Dedifferentiated amniotic fluid mesenchymal stem cell (primary cell): ENCODE results near the gene MYO18B.

Experiments used
- DNase-seq: peaks from one replicate; pipeline ENCODE4 v3.0.0-alpha.2; 2016; ENCODE audit errors: extremely low spot score

MYO18B gene

DNA sequence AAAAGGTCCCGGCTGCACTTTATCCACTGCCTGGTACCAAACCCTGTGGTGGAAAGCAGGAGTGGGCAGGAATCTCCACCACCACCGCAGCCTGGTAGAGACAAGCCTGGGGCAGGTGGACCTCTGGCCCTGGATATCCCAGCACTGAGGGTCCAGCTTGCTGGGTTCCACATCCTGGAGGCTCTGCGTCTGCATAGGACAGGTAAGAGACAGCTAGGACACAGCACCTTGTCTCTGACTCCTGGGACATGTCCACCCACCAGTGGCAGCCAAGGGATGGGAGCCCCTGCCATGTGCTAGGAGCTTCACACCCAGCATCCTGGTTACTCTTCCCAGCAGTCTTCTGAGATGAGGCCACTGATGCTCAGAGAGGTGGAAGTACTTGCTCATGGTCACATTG lies 105.5 kb downstream of the MYO18B start:
- DNase-seq = no peak

GRCh38 chr22:25848954-25849353 lies 107.0 kb downstream of the MYO18B start:
- DNase-seq = no peak

- DNase-seq = no peak
These were observed 107.5 kb downstream of the MYO18B start for GRCh38 chr22:25849522-25849921.

GRCh38 chr22:25852223-25852622 lies 110.2 kb downstream of the MYO18B start:
- DNase-seq = no peak

GRCh38 chr22:25853078-25853477 lies 111.1 kb downstream of the MYO18B start:
- DNase-seq = no peak

- DNase-seq = no peak
These were observed 111.7 kb downstream of the MYO18B start for GRCh38 chr22:25853501-25854284.

DNA sequence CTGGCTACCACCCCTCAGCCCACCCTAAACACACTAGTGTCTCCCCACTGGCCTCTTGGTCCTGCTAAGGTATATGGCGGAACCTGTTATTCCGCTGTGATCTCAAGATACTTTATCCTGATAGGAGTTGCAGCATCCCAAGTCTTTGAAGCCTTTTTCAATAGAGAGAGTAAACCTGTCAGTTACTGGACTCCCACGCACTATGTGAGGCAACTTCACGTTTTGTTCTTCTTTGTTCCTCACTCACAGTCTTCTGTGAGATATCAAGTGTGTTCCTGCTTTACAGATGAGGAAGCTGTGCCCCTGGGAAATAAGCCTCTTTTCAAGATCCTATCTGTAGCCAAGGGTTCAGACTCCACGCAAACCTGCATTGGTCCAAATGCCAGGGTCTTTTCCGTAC lies 127.8 kb downstream of the MYO18B start:
- DNase-seq = no peak

DNA sequence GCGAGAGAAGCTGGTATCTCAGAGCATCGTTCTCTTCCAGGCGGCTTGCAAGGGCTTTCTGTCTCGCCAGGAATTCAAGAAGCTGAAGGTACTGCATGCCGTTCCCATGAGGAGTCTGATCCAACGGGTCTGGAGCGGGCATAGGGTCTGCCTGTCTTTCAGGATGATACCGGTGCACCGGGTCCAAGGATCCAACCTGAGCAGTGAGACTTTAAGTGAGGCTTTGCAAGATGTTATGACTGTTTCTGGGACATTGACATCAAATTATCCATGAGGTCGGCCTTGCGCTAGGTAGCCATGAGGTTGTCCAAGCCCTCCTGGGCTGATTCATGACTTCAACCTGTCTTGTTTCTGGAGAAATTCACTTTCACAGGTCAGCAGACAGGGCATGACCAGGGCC lies 132.3 kb downstream of the MYO18B start:
- no peak for DNase-seq

DNA sequence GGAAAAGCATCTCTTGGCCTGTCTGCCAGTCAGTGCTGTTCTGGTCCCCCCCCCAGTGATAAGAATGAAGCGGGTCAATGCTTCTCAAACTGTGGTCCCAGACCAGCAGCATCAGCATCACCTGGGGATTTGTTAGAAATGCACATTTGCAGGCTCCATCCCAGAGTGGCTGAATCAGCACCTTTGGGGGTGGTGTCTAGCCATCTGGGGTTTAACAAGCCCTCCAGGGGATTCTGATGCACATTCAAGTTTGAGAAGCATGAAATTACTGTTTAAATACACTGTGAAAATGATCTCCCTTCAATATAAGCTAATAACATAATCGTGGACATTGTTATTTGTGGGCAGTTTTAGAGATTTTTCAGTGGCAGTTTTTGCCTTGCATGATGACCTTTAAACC lies 133.5 kb downstream of the MYO18B start:
- no peak for DNase-seq

- no peak for DNase-seq
These were observed 134.9 kb downstream of the MYO18B start for GRCh38 chr22:25876871-25877270.

GRCh38 chr22:25878933-25879332 lies 136.9 kb downstream of the MYO18B start:
- no peak for DNase-seq

GRCh38 chr22:25880524-25880923 lies 138.5 kb downstream of the MYO18B start:
- no peak for DNase-seq

DNA sequence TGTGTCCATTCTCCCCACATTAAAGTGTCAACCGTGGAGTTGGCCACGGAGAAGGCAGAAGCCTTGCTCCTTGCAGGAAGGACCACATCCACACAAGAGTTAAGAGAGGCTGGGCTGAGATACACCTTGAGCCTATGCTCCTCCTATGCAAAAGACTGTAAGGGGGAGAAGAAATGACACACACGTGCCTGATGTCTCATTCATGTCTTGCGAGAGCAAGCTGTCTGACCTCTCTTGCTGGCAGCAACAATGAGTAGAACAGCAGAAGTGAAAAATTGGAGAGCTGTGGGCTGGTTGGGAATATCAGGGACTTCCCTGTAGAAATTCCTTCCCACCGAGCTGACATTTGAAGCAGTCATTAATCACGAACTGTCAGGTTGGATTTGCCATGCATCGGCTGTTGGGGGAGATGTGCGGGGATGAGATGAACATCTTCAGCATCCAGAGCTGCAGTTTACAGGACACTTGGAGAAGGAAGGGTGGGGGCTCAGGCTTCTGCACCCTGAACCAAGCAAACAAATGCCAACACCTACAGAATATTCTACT lies 139.3 kb downstream of the MYO18B start:
- no peak for DNase-seq

DNA sequence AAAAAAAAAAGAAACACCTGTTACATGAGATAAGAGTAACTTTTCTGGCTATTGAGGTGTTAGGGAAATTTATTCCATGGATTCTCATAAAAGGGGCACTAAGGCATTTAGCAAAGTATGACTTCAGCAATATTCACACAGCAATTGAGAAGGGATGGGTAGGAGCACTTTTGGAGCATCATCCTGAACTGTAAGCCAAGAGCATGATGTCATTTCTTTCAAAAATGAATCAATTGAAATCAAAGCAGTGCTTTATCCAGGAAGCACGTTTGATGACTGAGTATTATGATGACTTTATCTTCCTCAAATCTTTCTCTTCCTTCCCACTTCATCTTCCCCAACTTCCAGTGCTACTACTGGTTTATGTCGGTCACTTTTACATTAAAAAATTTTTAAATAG lies 140.4 kb downstream of the MYO18B start:
- DNase-seq = no peak

DNA sequence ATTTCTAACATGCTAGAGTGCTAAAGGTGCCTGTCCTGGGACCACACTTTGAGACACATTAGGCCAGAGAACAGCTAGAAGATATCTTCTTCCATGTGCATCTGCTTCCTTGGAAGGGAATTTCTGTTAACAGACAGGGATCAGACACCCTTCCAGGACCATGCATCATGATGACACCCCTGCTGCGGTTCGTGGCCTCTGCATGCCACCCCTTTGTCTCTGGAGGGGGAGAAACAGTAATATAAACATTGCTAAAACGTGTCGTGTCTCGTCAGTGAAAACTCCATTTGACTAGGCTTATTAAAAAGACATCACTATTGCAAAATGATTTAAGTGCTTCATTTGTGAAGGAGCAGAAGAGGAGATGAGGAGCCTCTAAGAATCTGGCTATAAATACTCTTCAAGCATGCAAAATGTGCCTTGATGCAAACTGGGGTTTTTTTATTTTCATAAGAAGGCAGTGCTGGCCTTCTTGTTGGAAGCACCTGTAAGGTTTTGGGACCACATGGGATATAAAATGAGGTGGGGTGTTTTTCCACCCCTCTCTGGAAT lies 141.6 kb downstream of the MYO18B start:
- no peak for DNase-seq

DNA sequence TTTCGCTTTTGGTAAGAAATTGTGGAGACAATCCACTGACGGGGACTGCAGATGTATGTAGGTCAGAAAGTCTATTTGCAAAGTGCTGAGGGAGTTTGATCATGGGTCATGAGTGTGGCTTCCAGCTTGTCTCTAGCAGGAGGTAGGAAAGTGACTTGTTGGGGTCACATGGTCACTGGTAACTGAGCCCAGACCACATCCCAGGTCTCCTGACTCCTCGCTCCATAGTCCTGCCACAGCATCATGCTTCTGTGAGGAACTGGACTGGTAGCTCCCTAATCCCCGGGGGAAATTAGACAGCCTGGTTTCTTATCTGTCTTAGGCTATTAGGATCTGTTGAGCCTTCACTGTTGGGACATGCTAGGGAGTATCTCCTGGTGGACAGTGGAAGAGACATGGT lies 142.1 kb downstream of the MYO18B start:
- no peak for DNase-seq

GRCh38 chr22:25888399-25889054 lies 146.5 kb downstream of the MYO18B start:
- DNase-seq = no peak

GRCh38 chr22:25890651-25891050 lies 148.7 kb downstream of the MYO18B start:
- DNase-seq = no peak

DNA sequence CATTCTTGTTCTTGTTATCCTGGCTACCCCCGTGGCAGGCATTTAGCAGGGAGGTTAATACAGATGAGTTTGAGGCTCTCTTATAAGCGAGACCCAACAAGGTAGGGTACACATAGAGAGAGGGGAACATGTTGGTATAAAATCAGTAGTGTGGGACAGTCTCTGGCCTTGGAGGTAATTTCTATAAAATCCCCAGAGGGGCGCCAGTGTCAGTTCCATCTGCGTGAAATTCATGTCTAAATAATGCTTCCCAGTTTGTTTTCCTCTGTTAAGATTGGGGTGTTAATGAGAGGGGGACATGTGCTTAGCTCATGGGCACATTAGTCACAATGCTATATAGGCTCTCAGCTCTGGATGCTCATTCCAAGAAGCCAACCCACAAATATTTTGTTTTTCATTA lies 150.7 kb downstream of the MYO18B start:
- DNase-seq = no peak

DNA sequence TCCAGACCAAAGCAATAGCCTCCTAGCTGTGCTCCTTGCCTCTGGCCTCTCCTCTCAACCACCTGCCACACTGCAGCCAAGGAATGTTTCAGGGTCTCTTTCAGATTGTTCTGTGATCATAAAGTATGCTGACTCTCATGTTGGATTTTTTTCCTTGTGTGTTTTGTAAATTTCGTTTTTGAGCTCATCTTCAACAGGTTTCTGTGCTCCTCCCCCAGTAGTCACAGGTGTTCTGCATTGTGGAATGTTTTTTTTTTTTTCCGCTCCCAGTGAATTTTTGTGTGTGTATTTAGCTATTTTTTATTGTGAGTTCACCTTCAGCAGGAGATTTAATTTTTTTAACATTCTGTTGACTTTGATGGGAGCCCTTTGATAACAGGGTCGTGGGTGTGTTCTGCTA lies 153.7 kb downstream of the MYO18B start:
- no peak for DNase-seq

- no peak for DNase-seq
These were observed 154.1 kb downstream of the MYO18B start for GRCh38 chr22:25896098-25896497.

DNA sequence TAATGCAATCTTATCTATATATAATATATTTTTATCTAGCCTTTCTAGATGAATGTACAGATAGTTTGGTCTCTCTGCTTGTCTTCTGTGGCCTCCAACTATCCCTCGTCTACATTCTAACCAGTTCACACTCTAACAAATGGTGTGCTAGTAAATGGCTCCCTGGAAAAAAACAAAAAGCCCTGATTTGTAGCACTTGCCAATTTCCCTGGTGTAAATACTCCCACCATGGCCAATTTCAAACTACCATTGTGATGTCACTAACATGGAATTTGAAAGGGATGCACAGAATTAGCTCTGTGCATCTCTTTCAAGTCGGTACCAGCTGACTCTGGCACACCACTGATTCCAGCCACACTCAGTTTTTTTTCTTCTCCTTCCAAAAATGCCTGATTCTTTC lies 154.6 kb downstream of the MYO18B start:
- DNase-seq = no peak
